Limb (tissue), 2 donors: ENCODE data around the gene TXNDC2.

Experiments
- DNase-seq, 2 donors: peaks; one replicate each; pipeline ENCODE4 v3.0.0-alpha.2; 2016; ENCODE audit errors: extremely low spot score in 2 of 2

Gene TXNDC2

DNA sequence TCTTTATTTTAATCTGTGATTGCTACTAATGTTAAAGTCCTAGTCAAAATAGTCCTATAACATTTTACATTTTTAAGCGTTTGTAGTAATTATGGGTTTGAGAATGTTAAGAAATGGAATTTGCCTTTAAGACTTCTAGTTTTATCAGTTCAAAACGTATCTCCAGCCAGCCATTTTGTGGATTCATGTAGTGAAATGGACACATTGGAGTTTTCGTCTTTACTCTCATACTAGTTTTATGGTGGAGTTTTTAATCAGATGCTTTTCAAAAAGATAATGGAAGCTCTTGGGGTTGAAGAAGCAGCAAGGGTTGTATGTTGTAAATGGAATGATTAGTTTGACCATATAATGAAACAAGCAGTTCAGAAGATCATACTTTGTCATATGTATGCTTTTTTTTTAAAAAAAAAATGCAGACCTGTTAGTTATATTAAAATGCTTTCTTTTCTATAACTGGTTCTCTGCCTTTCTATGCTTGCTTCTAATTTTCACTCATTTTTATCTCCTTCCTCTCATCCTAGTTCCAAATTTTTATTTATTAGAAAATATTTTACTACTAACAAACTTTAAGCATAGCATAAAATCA lies 44.6 kb downstream of the TXNDC2 start:
- no peak for DNase-seq

DNA sequence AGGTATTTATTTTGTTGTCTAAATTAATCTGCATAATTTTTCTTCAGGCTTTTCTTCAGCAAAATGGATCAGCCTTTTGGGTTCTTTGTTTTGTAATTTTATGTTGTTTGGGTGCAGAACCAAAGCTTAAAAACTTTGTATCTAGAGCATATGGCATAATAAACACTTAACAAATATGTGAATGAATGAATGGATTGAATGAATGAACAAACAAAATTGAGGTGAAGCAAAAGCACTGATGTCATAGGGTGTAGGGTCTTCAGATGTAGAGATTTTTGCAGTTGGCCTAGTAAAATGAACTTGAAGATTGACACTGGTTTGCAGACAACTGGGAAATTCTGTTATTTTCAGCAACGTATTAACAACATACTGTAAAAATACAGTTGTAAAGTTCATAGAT lies 45.4 kb downstream of the TXNDC2 start:
- DNase-seq = no peak

DNA sequence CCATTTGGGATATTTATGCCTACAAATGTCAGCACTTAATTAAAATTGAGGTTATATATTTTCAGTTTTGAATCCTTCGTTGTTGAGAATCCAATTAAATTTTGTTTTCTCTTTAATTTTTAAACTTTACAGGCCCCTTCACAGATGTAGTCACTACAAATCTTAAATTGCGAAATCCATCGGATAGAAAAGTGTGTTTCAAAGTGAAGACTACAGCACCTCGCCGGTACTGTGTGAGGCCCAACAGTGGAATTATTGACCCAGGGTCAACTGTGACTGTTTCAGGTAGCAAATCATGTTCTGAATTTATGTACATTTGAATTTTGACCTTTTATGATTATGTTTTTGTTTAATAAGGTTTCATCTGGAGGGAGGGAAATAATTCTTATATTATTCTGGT lies 45.9 kb downstream of the TXNDC2 start:
- DNase-seq = no peak

DNA sequence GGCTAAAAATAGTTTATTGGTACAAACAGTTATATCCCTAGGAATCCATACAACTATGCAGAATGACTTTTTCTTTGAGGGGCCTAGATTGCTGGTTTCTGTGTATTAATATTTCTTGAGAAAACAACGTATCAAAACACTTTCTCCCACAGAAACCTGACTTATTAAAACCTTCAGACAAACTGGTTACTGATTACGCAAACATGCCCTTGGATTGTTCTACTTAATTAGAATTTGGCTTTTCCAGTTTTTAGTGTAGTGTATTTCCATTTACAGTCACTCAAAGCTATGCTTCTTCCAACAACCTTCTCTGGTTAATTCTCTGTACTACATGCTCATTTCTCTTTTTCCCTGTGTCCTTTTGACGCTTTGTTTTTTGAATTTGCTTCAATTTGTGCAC lies 48.1 kb downstream of the TXNDC2 start:
- no peak for DNase-seq

- no peak for DNase-seq
Observed at GRCh38 chr18:9934274-9934673, 48.5 kb downstream of the TXNDC2 start.
